HepG2 (cell line): ENCODE results near the gene PRKG1. TPM values are rescaled to one million over a fixed set of nuclear protein-coding genes. Genes with fewer than 3 reads are reported as not detected.

Experiments used
- ATAC-seq: fragments of 200-7000 bp; cut with Tn5 transposase; 3 replicates; pipeline ENCODE4 v1.9.1; 2020; ENCODE audit warnings: mild to moderate bottlenecking, moderate library complexity
- BruUV-seq: library from RNA; stranded (reverse); fragments of 400-500 nt; replicated peaks from 2 replicates; lab custom pipeline; 2021; lab: Mats Ljungman, UMichigan
- CTCF ChIA-PET: fragments of 300-600 bp; formaldehyde crosslinking; extraction: SDS; loops from one replicate; lab custom pipeline; 2021; ENCODE audit warnings: low total read pairs, inconsistent platforms, low intra/inter-chr PET ratio; lab: Yijun Ruan, JAX
- POLR2A ChIA-PET: fragments of 350-600 bp; sonication (Branson Sonifier 250); formaldehyde crosslinking; loops from one replicate; lab custom pipeline; 2020; ENCODE audit warnings: antibody characterized with exemption, inconsistent platforms; lab: Yijun Ruan, JAX
- DNase-seq: peaks from one replicate; pipeline ENCODE4 v3.0.0-alpha.2; 2015; ENCODE audit warnings: low spot score
- FAIRE-seq: peaks from 3 replicates; lab custom pipeline; 2011; peaks lifted over from hg19 to GRCh38; lab: Jason Lieb, UNC
- H2AFZ ChIP-seq: one replicate; pipeline ENCODE4 v1.6.1; 2011; ENCODE audit warnings: low read length, inconsistent platforms
- H3K27ac ChIP-seq: fragments of 300-600 bp; 3 replicates; pipeline ENCODE4 v1.8.0; 2011; ENCODE audit warnings: mixed run types, mild to moderate bottlenecking, mixed read lengths, low read length, inconsistent platforms; ENCODE audit not compliant: insufficient read depth; ENCODE audit errors: extremely low read length
- H3K27me3 ChIP-seq, 2 experiments: fragments of 200-600 bp in 1 of 2; 2 replicates in 1 of 2; 3 replicates in 1 of 2; pipeline versions ENCODE4 v1.6.0 to v1.8.0; 2011; ENCODE audit warnings: low read length in 2 of 2, mild to moderate bottlenecking in 2 of 2, moderate library complexity in 2 of 2, inconsistent platforms in 1 of 2; ENCODE audit not compliant: insufficient read depth in 2 of 2, control insufficient read depth in 1 of 2
- H3K36me3 ChIP-seq, 2 experiments: fragments of 200-600 bp in 1 of 2; replicated peaks in 1 of 2; 2 replicates in 1 of 2; 3 replicates in 1 of 2; pipeline versions ENCODE4 v1.5.1 to v1.8.0; 2011; ENCODE audit warnings: low read length in 2 of 2, inconsistent platforms in 1 of 2; ENCODE audit not compliant: insufficient read depth in 2 of 2, control insufficient read depth in 1 of 2
- H3K4me1 ChIP-seq: 2 replicates; pipeline ENCODE4 v1.5.1; 2012; ENCODE audit warnings: low read length, inconsistent platforms; ENCODE audit not compliant: insufficient read depth
- H3K4me2 ChIP-seq: 2 replicates; pipeline ENCODE4 v1.6.0; 2011; ENCODE audit warnings: low read depth, low read length, inconsistent platforms
- H3K4me3 ChIP-seq, 3 experiments: fragments of 200-600 bp in 1 of 3; sonication (generic), shearing (Covaris generic) in 1 of 3; replicated peaks in 1 of 3; 2 replicates each; pipeline ENCODE4 v1.5.1; 2011 to 2016; ENCODE audit warnings: low read length in 3 of 3, inconsistent platforms in 2 of 3, low read depth in 2 of 3, mild to moderate bottlenecking in 2 of 3, control low read depth in 1 of 3, mixed read lengths in 1 of 3; ENCODE audit not compliant: insufficient read depth in 1 of 3
- H3K79me2 ChIP-seq: one replicate; pipeline ENCODE4 v1.6.1; 2011; ENCODE audit warnings: low read length, inconsistent platforms; ENCODE audit not compliant: insufficient read depth
- H3K9ac ChIP-seq: 2 replicates; pipeline ENCODE4 v1.6.0; 2011; ENCODE audit warnings: mild to moderate bottlenecking, low read depth, low read length, inconsistent platforms; ENCODE audit not compliant: insufficient read depth
- H3K9me3 ChIP-seq: 2 replicates; pipeline ENCODE4 v1.5.1; 2012; ENCODE audit warnings: mild to moderate bottlenecking, low read length
- H4K20me1 ChIP-seq: 2 replicates; pipeline ENCODE4 v1.6.0; 2011; ENCODE audit warnings: inconsistent platforms, mild to moderate bottlenecking, low read length, moderate library complexity; ENCODE audit not compliant: insufficient read depth
- ARHGAP35 ChIP-seq: sonication (generic); formaldehyde crosslinking; IDR thresholded peaks from 2 replicates; pipeline ENCODE4 v1.9.0; 2022; ENCODE audit warnings: mild to moderate bottlenecking, inconsistent platforms, moderate library complexity, missing genetic modification reagents, borderline replicate concordance
- ATAD3A ChIP-seq: sonication (generic); formaldehyde crosslinking; IDR thresholded peaks from 2 replicates; pipeline ENCODE4 v1.4.0; 2020; ENCODE audit warnings: missing genetic modification reagents
- MYC ChIP-seq: sonication (generic); formaldehyde crosslinking; IDR thresholded peaks from 2 replicates; pipeline ENCODE4 v1.9.0; 2021; ENCODE audit warnings: missing genetic modification reagents, borderline replicate concordance
- NFIB ChIP-seq: sonication (generic); formaldehyde crosslinking; IDR thresholded peaks from 2 replicates; pipeline ENCODE4 v1.9.0; 2021; ENCODE audit warnings: missing genetic modification reagents, mild to moderate bottlenecking, borderline replicate concordance
- NFYB ChIP-seq: sonication (generic); formaldehyde crosslinking; IDR thresholded peaks from 2 replicates; pipeline ENCODE4 v1.4.0; 2020; ENCODE audit warnings: missing genetic modification reagents
- PHF8 ChIP-seq: sonication (generic); formaldehyde crosslinking; IDR thresholded peaks from 2 replicates; pipeline ENCODE4 v1.5.0; 2020; ENCODE audit warnings: missing genetic modification reagents
- SMAD1 ChIP-seq: sonication (generic); formaldehyde crosslinking; IDR thresholded peaks from 2 replicates; pipeline ENCODE4 v1.4.0; 2020; ENCODE audit warnings: missing genetic modification reagents, low read depth, mild to moderate bottlenecking, borderline replicate concordance
- ZFYVE20 ChIP-seq: sonication (generic); formaldehyde crosslinking; IDR thresholded peaks from 2 replicates; pipeline ENCODE4 v1.8.0; 2023; ENCODE audit warnings: low read depth, mild to moderate bottlenecking, moderate library complexity, missing genetic modification reagents, borderline replicate concordance
- ZNF460 ChIP-seq: sonication (generic); formaldehyde crosslinking; IDR thresholded peaks from 2 replicates; pipeline ENCODE4 v1.5.1; 2020; ENCODE audit warnings: missing genetic modification reagents, mild to moderate bottlenecking, borderline replicate concordance
- ZNF512B ChIP-seq: sonication (generic); formaldehyde crosslinking; IDR thresholded peaks from 2 replicates; pipeline ENCODE4 v1.5.1; 2020; ENCODE audit warnings: missing genetic modification reagents, mild to moderate bottlenecking, borderline replicate concordance
- ZNF557 ChIP-seq: sonication (generic); formaldehyde crosslinking; IDR thresholded peaks from 2 replicates; pipeline ENCODE4 v1.4.0; 2020; ENCODE audit warnings: missing genetic modification reagents
- ZNF841 ChIP-seq: sonication (generic); formaldehyde crosslinking; IDR thresholded peaks from 2 replicates; pipeline ENCODE4 v1.8.1; 2023; ENCODE audit warnings: missing genetic modification reagents, borderline replicate concordance
- WGBS: methylation state at CpG from one replicate; pipeline ENCODE4 v1.1.6; 2017; ENCODE audit warnings: low lambda C conversion rate; 5-methylcytosine and 5-hydroxymethylcytosine counted together
- in situ Hi-C: cut with HindIII; loops from 2 replicates; pipeline ENCODE4 v1.10.0; 2017; ENCODE audit warnings: low pct_unique_long_range_greater_than_20kb; ENCODE audit not compliant: extremely low pct_ligation_motif_present
- intact Hi-C: fragments of 100-400 bp; cut with micrococcal nuclease; formaldehyde crosslinking; loops from one replicate; pipeline ENCODE4 v1.10.0; 2022; ENCODE audit not compliant: unreplicated experiment
- polyA plus RNA-seq, 8 experiments: library from polyadenylated mRNA; depleted of rRNA in 3 of 8; stranded (reverse) in 7 of 8; unstranded in 1 of 8; fragments of >200 nt; fragmentation: Illumina TruSeq in 4 of 8; extraction: Trizol in 4 of 8; gene quantifications; 2 replicates each; pipeline versions ENCODE4 v1.2.1 to v1.2.3, GENCODE V29; 2011 to 2016; ENCODE audit warnings: low read depth in 4 of 8, missing spikeins in 1 of 8, mixed read lengths in 1 of 8; ENCODE audit not compliant: insufficient read depth in 1 of 8
- total RNA-seq, 5 experiments: library from RNA; depleted of rRNA; stranded (reverse); fragments of >200 nt; fragmentation: Illumina TruSeq; extraction: Trizol; gene quantifications; 2 replicates each; pipeline ENCODE4 v1.2.3, GENCODE V29; 2016; ENCODE audit warnings: low read depth in 1 of 5

The PRKG1 gene
- total and polyA plus RNA-seq, 2 of the 13 experiments (the other 11 are each of a cell fraction or from before 2014, with no cell fraction given): 0.01 TPM; not detected in 1

- TF ChIP-seq ZNF841 (CRISPR knock-in tag) (no peak), NFIB (no peak), ZNF557 (CRISPR knock-in tag) (no peak), NFYB (CRISPR knock-in tag) (no peak), SMAD1 (no peak), ZNF512B (CRISPR knock-in tag) (no peak), ATAD3A (no peak), MYC (CRISPR knock-in tag) (no peak), PHF8 (CRISPR knock-in tag) (no peak), ARHGAP35 (CRISPR knock-in tag) (no peak), ZNF460 (CRISPR knock-in tag) (no peak), ZFYVE20 (CRISPR knock-in tag) (no peak)
- Histone ChIP-seq H3K27ac (no peak overlapping the region), H3K36me3 (no peaks in the 10 kb centered on the region), H3K27me3 (no peaks in the 10 kb centered on the region), H3K9ac (no peak overlapping the region), H3K79me2 (no peaks in the 10 kb centered on the region), H4K20me1 (no peaks in the 10 kb centered on the region), H3K4me3 (no peak overlapping the region), H3K4me2 (no peak overlapping the region), H2AFZ (no peak overlapping the region), H3K4me1 (no peaks in the 10 kb centered on the region), H3K9me3 (no peaks in the 10 kb centered on the region)
- under 1% methylated on average over 4 of the region's 4 CpGs for WGBS
- ATAC-seq: no peak
- no peak for FAIRE-seq
- intact Hi-C loops (no loop called here), in situ Hi-C loops (no loop called here)
- no TSS peak for BruUV-seq
- ChIA-PET CTCF (no interaction called here), POLR2A (no interaction called here)
- DNase-seq: no peak
Observed at GRCh38 chr10:52121688-52122087, 1047.4 kb downstream of the PRKG1 start.
